ENCODE results near the gene TIMM29. TPM values are rescaled to one million over a fixed set of nuclear protein-coding genes. Genes with fewer than 3 reads are reported as not detected.
"Not testable (repeated sequence)": the region's sequence is repeated elsewhere in the genome, so short reads cannot be mapped to it uniquely, and the experiment has no call there.

TIMM29 gene
- total and polyA plus RNA-seq, 2 of the 13 experiments (the other 11 are each of a cell fraction or from before 2014, with no cell fraction given): 7.1 to 33.8 TPM

- no peak overlapping the region for H3K9ac ChIP-seq (ENCODE audit: insufficient read depth, low read depth, low read length)
- H3K27me3 ChIP-seq (ENCODE audit: control insufficient read depth in 1 of 2, insufficient read depth in 2 of 2, low read length in 2 of 2): no peaks in the 10 kb centered on the region
- no peak overlapping the region for H3K4me2 ChIP-seq (ENCODE audit: low read depth, low read length)
- no peak overlapping the region for H3K27ac ChIP-seq (ENCODE audit: extremely low read length, insufficient read depth, low read length)
- POLR2A ChIA-PET: no interaction called here
- TF ChIP-seq CEBPB (IDR thresholded peaks at IDR 0.05; ENCODE audit: borderline replicate concordance, low read depth, low read length) (no peak), MAZ (IDR thresholded peaks at IDR 0.05; ENCODE audit: borderline replicate concordance, low read depth, low read length) (no peak), MAZ (CRISPR knock-in tag; IDR thresholded peaks at IDR 0.05; ENCODE audit: low read depth) (no peak), ZBTB3 (CRISPR knock-in tag; IDR thresholded peaks at IDR 0.05; ENCODE audit: borderline replicate concordance, low read depth) (no peak)
- TF ChIP-seq, protein P1, sequence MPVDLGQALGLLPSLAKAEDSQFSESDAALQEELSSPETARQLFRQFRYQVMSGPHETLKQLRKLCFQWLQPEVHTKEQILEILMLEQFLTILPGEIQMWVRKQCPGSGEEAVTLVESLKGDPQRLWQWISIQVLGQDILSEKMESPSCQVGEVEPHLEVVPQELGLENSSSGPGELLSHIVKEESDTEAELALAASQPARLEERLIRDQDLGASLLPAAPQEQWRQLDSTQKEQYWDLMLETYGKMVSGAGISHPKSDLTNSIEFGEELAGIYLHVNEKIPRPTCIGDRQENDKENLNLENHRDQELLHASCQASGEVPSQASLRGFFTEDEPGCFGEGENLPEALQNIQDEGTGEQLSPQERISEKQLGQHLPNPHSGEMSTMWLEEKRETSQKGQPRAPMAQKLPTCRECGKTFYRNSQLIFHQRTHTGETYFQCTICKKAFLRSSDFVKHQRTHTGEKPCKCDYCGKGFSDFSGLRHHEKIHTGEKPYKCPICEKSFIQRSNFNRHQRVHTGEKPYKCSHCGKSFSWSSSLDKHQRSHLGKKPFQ (CRISPR knock-in tag; IDR thresholded peaks at IDR 0.05; ENCODE audit: insufficient replicate concordance): no peak
- H3K79me2 ChIP-seq (ENCODE audit: insufficient read depth, low read length): no peaks in the 10 kb centered on the region
- 76% methylated on average over 6 of the region's 6 CpGs for WGBS (ENCODE audit: low lambda C conversion rate)
- no peaks in the 10 kb centered on the region for H3K9me3 ChIP-seq (ENCODE audit: low read length)
- CTCF ChIA-PET (ENCODE audit: low intra/inter-chr PET ratio, low total read pairs): no interaction called here
- no peaks in the 10 kb centered on the region for H3K36me3 ChIP-seq (replicated peaks in 1 of 2; ENCODE audit: control insufficient read depth in 1 of 2, insufficient read depth in 2 of 2, low read length in 2 of 2)
- no TSS peak for BruUV-seq (replicated peaks)
- no peak overlapping the region for H2AFZ ChIP-seq (ENCODE audit: low read length)
- peaks cover 34% of the 10 kb centered on the region for H3K4me1 ChIP-seq (ENCODE audit: insufficient read depth, low read length)
- no peak for FAIRE-seq
- intact Hi-C loops (cut with micrococcal nuclease; ENCODE audit: unreplicated experiment): no loop called here
- no peaks in the 10 kb centered on the region for H4K20me1 ChIP-seq (ENCODE audit: insufficient read depth, low read length)
- in situ Hi-C loops (cut with HindIII; ENCODE audit: extremely low pct_ligation_motif_present, low pct_unique_long_range_greater_than_20kb): no loop called here
- H3K4me3 ChIP-seq (replicated peaks in 1 of 3; ENCODE audit: insufficient read depth in 1 of 3, low read depth in 2 of 3, low read length in 3 of 3): no peak overlapping the region
- DNase-seq (ENCODE audit: low spot score): no peak
- ATAC-seq: no peak
Measured at GRCh38 chr19:10952809-10953208, 24.2 kb downstream of the TIMM29 start.

GRCh38 chr19:10959277-10959968, 30.8 kb downstream of the TIMM29 start:
- H3K9me3 ChIP-seq (ENCODE audit: low read length); ATAC-seq; in situ Hi-C loops (cut with HindIII; ENCODE audit: extremely low pct_ligation_motif_present, low pct_unique_long_range_greater_than_20kb); FAIRE-seq; BruUV-seq (replicated peaks); H3K36me3 ChIP-seq (replicated peaks in 1 of 2; ENCODE audit: control insufficient read depth in 1 of 2, insufficient read depth in 2 of 2, low read length in 2 of 2); CTCF ChIA-PET (ENCODE audit: low intra/inter-chr PET ratio, low total read pairs); H4K20me1 ChIP-seq (ENCODE audit: insufficient read depth, low read length); DNase-seq (ENCODE audit: low spot score); H3K27me3 ChIP-seq (ENCODE audit: control insufficient read depth in 1 of 2, insufficient read depth in 2 of 2, low read length in 2 of 2); intact Hi-C loops (cut with micrococcal nuclease; ENCODE audit: unreplicated experiment); H2AFZ ChIP-seq (ENCODE audit: low read length): not testable (repeated sequence)
- Histone ChIP-seq H3K79me2 (ENCODE audit: insufficient read depth, low read length) (peaks cover 30% of the 10 kb centered on the region), H3K27ac (ENCODE audit: extremely low read length, insufficient read depth, low read length) (peak overlapping the region; percentile 83), H3K4me1 (ENCODE audit: insufficient read depth, low read length) (peaks cover 47% of the 10 kb centered on the region), H3K4me2 (ENCODE audit: low read depth, low read length) (peak overlapping the region; percentile 84), H3K4me3 (replicated peaks in 1 of 3; ENCODE audit: insufficient read depth in 1 of 3, low read depth in 2 of 3, low read length in 3 of 3) (peak overlapping the region; percentile 60 to 84 (median 81); a peak in 5 of 6 replicates), H3K9ac (ENCODE audit: insufficient read depth, low read depth, low read length) (peak overlapping the region; percentile 82)
- TF ChIP-seq ZBTB38 (CRISPR knock-in tag; IDR thresholded peaks at IDR 0.05): peak; percentile 66; the same call in 1 of the 2 replicates
- peak; percentile 68 for TF ChIP-seq ZNF460 (CRISPR knock-in tag; IDR thresholded peaks at IDR 0.05; ENCODE audit: borderline replicate concordance)
- 0 out of 2 replicates have a peak, but pooled peaks have one; percentile 17 for TF ChIP-seq ZNF224 (CRISPR knock-in tag; IDR thresholded peaks at IDR 0.05)
- TF ChIP-seq ZNF816 (CRISPR knock-in tag; IDR thresholded peaks at IDR 0.05; ENCODE audit: borderline replicate concordance): 0 out of 2 replicates have a peak, but pooled peaks have one; percentile 52
- TF ChIP-seq ZNF709 (CRISPR knock-in tag; IDR thresholded peaks at IDR 0.05): 0 out of 2 replicates have a peak, but pooled peaks have one; percentile 31
- 0 out of 2 replicates have a peak, but pooled peaks have one; percentile 16 for TF ChIP-seq ZNF33A (CRISPR knock-in tag; IDR thresholded peaks at IDR 0.05; ENCODE audit: borderline replicate concordance)
- POLR2A ChIA-PET: interaction anchor here (1.5 to 2.6 kb wide), 3 partner anchors 18 to 23 kb away, joined by 9 to 17 read pairs (median 10); no protein-coding TSS in a partner anchor
- WGBS (ENCODE audit: low lambda C conversion rate): 74% methylated on average over 19 of the region's 19 CpGs

All from HepG2 (cell line).